Kidney capillary endothelial cell (primary cell): ENCODE results near the gene TRHDE.
"Not testable (repeated sequence)": the region's sequence is repeated elsewhere in the genome, so short reads cannot be mapped to it uniquely, and the experiment has no call there.

Experiments used
- DNase-seq: peaks from one replicate; pipeline ENCODE4 v3.0.0-alpha.2; 2018; ENCODE audit warnings: low spot score

The TRHDE gene

DNA sequence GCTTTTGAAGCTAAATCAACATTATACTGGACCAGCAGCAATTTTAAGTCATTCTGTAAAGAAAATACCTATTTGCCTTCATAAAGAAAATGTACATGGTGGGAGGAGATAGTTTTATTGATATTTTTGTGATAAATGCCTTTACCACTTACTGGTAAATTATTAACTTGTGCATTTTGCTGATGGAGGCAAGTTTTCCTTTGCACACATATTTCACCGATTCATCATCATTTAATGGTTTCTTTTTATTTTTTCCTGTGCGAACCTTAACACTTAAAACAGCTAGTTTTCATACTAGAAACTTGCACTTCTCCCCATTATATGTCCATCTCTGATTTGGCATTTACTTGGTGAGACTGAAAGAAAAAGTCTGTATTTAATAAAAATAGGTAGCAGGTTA, 239.3 kb downstream of the TRHDE start:
- DNase-seq, result no peak

DNA sequence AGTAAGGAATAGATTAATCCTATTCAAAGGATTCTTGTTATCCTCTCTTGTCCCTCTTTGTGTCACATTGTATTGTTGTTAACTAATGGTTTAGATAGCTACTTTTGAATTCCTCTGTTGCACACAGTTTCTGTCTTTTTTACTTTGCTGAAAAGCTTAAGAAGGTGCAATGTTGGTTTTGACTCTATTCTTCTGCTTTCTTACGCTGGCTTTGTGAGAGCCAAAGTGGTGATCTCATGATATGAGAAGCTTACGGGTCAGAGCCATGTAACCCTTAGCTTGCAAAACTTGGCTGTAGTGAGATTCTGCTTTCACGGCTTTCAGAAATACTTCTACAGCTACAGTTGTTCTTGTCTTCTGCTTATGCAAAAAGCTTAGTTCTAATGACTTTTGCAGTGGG, 239.7 kb downstream of the TRHDE start:
- DNase-seq, result no peak

DNA sequence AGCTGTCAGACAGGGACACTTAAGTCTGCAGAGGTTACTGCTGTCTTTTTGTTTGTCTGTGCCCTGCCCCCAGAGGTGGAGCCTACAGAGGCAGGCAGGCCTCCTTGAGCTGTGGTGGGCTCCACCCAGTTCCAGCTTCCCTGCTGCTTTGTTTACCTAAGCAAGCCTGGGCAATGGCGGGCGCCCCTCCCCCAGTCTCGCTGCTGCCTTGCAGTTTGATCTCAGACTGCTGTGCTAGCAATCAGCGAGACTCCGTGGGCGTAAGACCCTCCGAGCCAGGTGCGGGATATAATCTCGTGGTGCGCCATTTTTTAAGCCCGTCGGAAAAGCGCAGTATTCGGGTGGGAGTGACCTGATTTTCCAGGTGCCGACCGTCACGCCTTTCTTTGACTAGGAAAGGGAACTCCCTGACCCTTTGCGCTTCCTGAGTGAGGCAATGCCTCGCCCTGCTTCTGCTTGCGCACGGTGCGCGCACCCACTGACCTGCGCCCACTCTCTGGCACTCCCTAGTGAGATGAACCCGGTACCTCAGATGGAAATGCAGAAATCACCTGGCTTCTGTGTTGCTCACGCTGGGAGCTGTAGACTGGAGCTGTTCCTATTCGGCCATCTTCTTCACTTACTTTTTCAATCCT, 248.0 kb downstream of the TRHDE start:
- not testable (repeated sequence) for DNase-seq

DNA sequence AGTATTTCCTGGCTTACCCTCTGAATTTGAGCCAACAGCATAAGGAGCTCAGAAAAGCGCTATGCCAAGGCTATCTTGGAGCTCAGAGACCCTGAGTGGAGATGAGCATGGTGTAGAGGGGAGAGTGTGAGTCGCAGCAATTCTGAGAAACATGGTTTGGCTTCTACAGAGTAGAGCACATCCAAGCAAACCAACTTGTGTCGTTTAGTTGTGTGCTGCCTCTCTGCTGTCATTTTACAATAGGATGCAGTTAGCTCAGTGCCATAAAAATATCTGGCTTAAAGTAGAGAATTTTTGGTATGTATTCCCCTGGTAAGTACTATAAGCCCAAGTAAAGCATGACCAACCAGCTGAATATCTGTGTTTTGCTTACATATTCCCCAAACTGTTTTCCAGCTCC, 249.2 kb downstream of the TRHDE start:
- DNase-seq, result no peak

DNA sequence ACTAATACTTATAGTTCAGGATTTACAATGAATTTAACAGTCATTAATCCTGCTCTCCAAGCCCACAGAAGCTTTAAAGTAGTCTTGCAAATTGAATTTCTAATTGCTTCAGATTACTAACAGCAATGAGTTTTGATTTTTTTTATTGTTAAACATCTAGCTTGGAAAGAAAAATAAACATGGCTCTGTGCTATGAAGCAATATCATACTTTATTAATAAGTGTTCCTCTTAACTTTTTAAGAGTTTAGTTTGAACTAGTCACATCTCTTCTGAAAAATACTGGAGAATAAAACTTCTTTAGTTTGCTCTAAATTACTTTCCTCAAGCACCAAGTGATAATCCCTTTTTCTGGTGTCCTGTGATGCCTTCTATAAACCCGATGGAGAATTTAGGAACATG, 250.2 kb downstream of the TRHDE start:
- DNase-seq, result no peak

DNA sequence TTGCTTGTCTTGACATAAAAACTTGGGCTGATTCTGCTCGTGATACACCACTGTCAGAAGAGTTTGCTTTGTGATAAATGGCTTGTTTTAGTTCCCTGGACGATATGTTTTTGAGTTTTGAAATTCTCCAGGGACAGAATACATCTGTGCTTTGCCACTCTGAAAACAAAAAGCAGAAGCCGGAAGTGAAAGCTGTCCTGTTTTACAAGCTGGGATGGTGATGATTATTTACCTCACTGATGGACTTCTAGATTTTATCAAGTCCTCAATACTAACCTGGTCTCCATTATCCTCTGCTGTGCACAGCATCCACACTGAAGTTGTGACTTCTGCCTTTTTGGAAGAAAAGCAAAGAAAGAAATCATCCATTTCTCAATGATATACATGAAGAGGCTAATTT, 251.6 kb downstream of the TRHDE start:
- DNase-seq, result no peak

DNA sequence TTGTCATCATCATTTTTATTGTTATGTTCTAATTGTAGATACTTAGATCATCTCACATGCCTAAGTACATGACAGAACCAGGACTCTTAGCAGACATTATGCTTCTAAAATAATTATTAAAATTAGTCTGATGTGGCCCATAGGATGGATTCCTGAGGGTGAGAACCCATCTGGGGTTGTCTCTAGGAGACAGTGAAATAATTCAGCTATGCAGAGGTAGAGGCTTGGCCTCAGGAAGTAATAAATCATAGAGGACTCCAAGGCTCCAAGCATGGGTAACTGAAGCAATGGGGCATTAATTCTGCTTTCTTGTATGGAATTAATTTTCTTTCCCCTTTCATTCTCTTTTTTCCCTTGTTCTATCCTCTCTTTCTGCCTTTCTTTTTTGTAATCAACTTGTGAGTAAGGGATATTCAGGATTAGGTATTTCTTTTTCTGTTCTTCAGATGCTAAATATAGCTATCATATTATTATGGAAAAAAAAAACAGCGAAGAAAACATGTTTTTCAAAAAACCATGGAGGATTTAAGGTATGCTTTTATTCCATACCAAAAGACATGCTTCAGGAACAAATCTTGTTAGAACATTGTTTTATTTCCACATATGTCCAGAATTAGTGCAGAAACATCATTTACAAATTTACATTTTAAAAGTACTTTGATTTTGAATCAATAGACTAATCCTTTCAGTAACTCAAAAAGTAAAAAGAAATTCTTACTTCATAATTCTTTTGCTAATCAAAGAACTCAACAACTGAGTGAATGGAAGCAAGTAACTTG, 263.2 kb downstream of the TRHDE start:
- no peak for DNase-seq

DNA sequence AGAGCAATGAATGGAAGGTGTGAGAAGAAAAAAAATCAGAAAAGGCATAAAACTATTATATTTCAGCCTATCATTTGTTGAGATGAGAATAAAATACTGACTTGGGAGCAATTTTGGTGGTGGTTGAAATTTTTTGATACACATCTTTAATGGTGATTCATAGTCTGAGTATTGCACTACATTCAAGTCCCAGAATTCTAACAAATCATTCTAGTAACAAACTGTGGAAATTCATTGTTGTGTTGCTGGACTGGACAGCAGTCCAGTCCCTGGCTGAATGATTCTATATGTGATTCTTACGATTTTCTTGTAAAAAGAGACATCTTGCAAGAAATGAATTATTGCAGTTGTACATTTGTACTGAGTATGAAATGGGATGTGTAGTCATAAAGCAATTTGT, 268.6 kb downstream of the TRHDE start:
- DNase-seq, result no peak

DNA sequence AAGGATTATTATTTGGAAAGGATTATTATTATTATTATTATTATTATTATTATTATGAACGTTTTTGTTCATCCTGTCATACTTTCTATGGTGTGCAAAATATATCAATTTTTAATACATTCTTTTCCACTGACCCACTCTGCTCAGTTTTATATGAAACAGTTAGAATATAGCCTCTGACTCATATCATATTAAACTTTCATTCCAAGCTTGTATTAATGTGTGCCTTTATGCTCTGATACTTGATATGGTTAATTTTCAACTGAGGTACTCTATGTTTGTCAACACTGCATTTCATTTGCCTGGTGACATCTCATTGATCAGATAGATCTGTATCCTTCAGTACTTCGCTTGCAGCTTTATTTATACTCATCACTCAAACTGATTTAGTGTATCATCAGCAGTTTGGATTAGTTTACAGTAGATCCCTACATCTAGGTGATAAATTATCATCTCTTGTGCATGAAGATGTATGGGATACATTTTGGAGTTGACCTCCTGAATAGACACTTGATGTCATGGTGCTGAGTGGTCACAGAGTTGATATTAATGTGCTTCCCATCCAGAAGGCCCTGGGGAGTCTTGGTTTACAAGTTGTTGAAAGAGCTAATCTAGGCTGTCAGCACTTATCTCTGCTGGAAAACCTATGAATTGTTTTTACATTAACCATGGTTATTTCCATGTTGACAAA, 271.8 kb downstream of the TRHDE start:
- DNase-seq, result no peak

DNA sequence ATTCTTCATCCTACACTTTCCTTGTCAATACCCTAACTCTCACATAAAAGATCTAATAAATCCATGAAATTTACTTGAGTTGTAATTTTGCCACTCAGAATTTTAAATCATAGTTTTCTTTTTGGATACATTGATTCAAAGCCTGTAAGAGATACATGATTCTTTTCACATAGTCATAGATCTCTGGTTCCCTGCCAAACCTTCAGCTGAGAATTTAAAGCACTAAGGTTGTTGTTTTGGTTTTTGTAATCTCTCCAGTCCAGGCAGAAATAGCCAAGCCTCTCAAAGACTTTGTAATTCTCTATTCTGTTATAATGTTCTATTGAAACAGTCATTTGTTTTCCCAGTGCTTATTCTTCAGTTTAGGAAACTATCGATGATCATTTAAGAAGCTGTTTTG, 273.9 kb downstream of the TRHDE start:
- DNase-seq, result no peak

DNA sequence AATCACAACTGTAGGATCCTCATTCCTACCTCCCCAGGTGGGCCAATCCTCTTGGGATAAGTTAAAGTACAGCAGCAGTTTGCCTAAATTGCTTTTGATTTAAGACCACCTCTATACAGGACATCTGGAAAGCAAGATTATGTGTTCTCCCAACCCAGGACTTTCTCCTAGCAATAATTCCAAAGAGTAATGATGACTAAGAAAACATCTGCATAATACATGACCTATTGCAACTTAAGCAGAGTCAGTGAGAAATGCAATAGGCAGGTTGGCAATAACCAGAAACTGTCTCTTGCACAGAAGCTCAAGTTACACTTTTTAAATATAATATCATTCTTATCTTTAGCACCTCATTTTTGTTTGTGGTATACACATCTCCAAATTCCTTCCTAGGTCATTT, 275.4 kb downstream of the TRHDE start:
- DNase-seq, result no peak

DNA sequence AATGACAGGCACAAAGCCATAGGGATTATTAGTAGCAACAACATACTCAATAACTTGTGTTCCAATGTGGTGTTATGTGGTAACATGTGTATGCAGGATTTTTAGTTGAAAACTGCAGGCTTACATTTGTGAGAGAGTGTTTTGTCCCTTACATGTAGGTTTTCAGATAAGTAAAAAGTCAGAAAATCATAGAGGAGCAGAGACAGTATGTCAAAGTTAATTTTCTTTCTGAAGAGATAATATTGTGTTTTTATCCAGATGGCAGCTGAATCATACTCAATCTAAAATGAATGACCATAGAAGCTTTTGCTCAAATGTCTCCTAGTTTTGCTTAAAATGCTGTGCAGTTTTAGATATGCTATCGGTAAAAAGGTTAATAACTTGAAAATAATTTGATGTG, 277.0 kb downstream of the TRHDE start:
- no peak for DNase-seq

DNA sequence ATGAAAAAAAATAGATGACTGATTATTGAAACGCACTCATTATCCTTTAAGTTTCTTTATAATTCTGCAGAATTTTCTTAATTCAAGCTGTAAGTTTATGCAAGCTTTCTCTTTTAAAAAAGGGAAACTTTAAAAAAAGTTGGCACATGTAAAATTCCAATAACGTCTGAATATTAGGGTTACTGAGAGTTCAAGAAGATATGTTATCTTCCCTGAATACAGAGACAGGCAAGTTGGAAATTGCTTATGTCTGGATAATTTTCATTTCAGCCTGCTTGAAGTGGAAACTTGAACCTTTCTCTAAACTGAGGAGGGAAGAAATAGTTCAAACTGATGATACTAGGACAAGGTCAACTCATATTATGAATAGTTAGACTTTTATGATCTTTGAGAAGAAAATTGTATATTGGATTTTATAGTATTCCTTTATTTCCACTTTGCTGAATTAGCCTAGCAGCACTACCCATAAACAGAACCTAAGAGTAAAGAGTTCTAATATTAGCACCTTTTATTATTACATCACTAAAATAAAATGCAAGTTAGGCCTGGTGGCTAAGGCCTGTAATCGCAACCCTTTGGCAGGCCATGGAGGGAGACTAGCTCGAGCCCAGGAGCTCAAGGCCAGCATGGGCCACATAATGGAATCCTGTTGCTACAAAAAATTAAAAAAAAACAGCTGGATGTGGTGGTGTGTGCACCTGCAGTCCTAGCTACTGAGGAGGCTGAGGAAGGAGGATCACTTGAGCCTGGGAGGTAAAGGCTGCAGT, 288.0 kb downstream of the TRHDE start:
- DNase-seq, result no peak

DNA sequence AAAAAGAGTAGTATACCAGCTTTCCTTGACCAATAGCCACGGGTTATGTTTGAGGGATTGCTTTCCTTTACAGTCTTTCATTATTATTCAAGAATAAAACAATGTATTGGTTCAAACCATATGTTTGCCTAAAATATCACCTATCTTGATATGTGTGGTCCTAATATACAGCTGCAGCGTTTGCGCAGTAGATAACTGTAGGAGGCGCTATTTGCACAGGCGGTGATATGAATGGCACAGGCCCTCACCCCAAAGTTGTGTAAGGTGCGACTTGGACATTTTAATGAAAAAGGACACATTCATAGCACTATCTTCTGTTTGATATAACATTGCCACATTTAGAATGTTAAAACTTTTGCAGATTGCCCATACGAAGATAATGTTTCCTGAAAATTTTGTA, 298.4 kb downstream of the TRHDE start:
- no peak for DNase-seq

DNA sequence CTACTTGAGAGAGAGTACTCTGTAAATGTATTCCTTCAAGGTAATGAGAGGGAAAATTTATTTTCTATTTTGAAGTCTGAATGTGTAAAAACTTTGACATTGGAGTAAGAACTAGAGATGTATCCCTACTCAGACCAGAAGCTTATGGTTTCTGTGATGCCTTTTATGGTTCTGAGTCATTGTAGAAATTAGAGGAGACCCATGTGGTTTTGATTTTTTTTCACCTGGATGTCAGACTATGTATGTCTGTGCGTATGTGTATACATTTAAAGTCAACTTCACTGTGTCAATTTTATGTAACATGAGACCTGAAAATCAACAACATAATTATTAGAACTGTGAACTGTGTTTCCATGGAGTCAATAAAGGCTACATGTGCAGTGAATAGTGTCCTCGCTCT, 302.0 kb downstream of the TRHDE start:
- DNase-seq, result no peak

DNA sequence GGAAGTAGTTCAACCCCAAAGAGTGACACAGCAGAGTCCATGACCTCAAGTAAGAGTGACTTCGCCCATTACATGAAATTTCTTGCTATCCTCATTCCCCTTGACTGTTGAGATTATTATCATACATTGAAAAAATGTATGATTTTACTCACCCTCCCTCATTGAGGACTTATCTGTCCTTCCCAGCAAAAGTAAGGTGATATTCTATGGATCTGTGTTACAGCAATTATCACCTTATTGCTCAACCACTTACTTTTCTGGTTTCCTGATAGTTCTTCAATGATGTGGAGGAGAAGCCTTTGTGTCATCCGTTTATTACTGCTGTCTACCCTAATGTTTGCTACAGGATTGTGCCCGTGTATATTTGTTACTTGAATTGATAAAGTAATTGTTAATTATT, 306.2 kb downstream of the TRHDE start:
- DNase-seq, result no peak

DNA sequence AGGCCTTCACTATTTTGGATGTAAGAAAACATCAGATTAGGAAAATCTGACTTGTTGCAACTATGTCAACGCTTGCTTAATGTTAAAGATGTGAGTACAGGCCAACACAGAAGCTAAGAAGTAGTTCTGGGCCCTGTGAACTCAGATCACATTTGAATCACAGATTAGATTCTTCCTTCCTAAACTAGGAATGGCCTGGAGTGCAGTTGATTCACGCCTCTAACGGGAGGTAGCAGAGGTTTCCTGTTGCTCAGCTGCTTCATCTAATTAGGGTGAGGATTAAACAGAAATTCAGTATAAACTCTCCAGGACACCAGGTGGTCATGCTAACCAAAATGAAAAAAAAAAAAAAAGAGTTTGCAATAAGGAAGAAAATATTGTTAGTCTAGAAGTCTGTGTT, 314.3 kb downstream of the TRHDE start:
- no peak for DNase-seq

DNA sequence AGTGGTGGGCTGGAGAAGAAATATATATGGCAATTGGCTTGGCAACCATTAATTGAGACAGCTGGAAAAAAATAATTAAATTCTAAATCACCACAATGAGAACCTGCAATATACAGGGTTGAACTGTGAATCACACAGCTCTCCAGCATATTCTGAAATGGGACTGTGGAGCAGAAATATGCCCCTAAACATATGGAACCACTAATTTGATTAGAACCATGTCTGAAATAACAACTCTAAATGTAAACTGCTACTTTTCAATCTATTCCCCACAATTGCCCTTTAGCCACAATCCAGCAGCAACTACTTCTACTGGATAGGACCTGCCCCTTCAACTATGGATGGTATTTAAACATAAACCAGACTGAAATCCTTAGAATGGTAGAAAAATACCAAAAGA, 330.4 kb downstream of the TRHDE start:
- DNase-seq, result no peak

DNA sequence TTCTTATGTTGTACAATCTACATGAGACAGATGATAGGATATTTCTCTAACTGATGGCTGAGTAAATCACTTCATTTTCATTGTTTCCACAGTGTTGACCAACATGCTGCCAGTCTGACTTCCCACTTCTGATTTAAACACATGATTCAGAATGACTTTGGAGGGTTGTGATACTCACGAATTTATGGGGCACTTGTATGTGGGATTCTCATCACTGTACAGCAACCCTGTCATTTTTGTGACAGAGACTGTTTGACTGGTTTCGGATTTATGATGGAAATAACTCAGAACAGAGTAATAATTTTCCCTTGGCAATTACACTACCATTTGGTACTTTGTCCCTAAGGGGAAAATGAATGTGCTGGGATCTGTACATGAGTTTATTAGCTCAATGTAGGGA, 333.8 kb downstream of the TRHDE start:
- no peak for DNase-seq

DNA sequence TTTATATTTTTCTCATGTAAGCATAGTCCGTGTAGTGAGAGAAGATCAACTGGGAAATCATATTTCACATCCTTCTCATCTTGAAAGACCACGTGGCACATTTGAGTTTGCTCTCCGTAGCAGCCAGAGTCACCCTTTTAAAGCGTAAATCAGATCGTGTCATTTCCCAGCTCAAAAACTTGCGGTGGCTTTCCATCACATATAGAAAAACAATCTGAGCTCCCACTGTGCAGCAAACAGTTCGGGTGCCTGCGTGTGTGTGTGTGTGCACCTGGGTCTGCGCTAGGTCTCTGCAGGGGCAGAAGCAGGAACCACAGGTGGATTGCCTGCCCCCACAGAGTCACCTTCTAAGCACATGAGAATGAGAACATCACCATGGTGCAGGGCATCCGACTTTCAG, 338.2 kb downstream of the TRHDE start:
- no peak for DNase-seq

DNA sequence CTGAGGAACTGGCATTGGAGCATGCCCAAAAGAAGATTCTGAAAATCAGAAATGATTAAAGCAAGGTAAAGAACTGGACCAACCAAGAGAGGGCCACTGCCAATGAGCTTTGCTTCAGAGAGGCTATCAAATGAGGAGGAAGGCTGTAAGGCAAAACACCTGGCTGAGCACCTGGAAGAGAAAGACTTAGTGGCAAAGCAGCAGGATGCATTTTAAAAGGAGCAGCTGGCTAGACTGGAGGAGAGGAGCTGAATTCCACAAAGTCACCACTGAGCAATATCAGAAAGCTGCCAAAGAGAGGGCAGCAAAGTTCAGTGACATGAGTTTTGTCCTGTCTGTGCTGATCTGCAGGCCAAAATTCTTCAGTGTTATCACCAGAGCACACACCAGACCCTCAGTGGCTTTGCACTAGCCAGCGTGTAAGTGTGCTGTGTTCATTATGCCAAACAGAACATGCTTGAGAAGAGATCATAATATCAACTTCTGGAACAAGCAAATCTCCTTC, 338.7 kb downstream of the TRHDE start:
- DNase-seq, result no peak

DNA sequence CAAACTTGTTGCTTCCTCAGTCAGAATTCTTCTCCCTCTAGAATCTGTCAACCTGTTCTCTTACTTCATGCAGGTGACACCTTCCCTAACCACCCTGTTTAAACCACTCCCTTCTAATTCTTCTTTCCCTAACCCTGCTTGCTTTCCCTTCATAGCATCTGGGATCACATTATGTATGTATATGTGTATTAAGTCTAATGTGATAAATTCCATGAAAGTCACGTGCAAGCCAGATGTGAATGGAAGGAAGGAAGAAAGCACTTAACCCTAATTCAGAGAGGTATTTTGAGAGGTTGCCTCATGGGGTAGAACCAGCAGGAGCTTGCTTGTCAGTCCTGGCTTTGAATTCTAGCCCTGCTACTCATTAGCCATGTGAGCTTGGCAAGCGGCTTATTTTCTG, 340.0 kb downstream of the TRHDE start:
- DNase-seq, result no peak

DNA sequence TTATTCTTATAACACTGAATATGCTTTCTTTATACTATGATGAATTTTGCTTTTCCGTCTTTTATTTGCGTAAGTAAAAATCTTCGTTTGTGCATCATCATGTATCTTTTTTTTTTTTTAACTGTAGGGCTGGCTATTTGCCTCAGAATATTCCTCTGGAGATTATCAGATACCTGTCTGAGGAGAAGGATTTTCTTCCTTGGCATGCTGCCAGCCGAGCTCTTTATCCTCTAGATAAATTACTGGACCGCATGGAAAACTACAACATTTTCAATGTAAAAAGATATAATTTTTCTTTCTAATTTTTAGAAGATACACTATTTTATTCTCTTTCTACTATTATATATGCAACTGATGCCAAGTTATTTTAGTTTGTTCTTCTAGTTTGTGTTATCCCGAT, 346.6 kb downstream of the TRHDE start:
- no peak for DNase-seq
